Stimulated activated CD4-positive, alpha-beta T cell treated with anti-CD3 and anti-CD28 coated beads, TNF-alpha, amount 100 ng/mL, for 4 hours (primary cell): ENCODE results near the gene DCC.

Experiments used
- DNase-seq, 3 experiments: peaks; one replicate each; pipeline ENCODE4 v3.0.0-alpha.2; 2020; ENCODE audit warnings: low read depth in 3 of 3

The DCC gene

DNA sequence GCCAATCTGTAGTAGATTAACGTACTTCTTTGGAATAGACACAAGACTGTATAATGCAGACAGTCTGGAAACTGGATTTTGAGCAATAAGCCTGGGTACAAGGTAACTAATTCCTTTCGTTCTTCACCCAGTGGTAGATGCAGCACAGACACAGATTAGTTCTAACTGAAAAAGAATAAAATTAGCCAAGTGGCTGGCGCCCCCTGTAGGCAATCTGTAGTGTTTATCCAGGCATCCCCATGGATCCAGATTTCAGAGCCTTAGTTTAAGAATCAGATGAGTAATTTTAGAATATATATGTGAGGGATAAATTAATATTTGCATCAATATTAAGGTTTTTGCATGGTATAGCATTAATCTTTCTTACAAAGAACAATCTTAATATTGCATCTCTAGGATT lies 563.9 kb downstream of the DCC start:
- no peak for DNase-seq

DNA sequence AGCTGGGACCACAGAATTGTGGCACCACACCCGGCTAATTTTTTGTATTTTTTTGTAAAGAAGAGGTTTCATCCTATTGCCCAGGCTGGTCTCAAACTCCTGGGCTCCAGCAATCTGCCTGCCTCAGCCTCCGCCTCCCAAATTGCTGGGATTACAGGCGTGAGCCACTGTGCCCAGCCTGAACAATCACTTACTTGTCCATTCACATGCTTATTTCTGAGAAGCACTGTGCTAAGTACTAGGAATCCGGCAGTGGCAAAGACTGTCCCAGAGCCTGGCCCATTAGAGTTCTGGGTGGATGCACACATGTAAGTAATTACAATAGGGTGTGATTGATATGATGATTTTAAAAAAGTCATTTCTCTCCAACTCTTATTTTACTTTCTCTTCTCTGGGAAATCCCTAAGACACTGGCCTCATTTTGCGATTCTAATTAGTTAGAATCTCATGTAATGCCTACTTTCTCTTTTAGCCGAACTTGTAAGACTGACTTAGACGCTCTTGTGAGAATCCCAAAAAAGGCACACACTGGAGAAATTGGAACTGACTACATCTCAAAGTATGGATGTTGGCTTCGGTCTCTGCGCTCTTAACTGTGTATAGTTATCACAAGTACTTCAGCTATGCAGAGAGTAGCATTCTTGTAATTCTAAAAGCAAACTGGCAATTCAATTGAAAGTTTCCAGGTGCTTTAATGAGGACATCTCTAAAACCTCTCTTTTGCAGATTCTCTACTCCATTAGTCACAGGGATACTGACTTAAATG lies 567.7 kb downstream of the DCC start:
- no peak for DNase-seq

DNA sequence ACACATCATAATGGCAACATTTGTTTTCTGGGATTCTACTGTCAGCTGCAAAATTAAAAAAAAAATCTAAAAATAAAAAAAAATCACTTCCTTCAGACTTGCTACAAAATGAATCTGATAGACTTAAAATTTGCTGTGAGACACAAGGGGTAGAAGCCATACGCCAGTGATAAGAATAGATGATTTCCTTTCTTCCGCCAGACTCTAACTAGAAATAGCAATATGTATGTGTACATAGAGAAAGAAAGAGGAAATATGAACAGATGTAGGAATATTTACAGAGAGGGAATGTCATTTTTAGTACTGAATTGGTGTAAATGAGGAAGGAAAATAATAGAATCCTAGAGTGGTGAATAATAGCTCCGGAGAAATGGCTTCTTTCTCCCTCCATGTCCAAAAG lies 574.2 kb downstream of the DCC start:
- no peak for DNase-seq

DNA sequence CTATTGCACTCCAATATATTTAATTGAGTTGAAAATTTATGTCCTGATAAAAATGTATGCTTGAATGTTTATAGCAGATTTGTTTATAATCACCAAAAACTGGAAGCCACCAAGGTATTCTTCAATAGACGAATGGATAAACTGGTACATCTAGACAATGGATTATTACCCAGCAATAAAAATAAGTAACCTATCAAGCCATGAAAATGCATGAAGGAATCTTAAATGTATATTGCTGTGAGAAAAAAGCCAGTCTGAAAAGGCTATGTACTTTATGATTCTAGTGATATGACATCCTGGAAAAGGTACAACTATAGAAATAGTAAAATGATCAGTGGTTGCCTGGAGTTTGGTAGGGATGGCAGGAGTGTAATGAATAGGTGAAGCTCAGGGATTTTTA lies 580.7 kb downstream of the DCC start:
- no peak for DNase-seq

DNA sequence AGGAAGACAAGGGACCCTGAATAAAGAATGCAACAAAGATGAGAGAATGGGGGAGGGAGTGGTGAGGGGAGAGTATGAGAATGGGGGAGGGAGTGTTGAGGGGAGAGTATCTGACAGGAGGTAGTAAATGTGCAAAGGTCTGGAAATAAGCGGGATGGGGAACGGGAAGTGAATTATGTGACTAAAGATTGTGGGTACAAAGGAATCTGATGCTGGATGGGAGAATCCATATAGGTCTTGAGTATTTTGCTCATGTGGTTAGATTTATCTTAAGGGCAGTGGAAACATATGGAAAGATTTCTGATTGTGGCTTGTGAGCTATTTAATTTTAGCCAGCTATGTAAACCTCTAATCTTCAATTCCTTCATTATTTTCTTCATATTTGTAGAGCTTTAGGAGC lies 593.4 kb downstream of the DCC start:
- DNase-seq = no peak

DNA sequence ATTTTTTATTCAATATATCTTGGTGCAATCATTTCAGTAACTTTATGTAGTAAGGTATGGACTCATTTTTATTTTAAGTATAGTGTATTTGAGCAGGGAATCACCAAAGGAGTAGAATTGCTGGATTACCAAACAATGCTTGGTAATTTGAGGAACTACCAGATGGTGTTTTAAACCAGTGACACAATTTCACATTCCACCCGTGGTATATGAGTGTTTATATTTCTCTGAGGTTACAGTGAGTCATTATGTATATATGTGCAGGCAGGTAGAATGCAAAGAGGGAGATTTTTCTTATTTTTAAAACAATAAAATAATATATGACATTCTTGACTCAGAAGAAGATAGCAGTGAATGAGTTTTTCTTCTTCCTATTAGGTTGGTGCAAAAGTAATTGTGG lies 596.9 kb downstream of the DCC start:
- DNase-seq = no peak

DNA sequence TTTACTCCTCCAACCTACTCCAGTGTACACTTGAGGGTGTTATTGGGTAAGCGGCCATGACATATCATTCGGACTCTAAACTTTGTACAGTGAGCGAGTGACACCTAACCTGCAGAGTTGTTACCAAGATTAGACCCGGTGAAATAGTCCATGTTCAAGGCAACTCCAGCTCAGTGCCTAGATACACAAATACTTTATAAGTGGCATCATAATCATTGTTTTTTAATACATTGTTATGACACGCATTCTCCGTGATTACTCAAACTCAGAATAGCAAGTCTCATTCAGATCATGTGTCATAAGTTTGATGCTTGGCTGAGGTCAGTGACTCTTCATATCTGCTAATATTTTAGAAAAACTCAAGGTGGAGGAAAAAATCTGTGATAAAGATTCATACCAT lies 597.8 kb downstream of the DCC start:
- DNase-seq = no peak

DNA sequence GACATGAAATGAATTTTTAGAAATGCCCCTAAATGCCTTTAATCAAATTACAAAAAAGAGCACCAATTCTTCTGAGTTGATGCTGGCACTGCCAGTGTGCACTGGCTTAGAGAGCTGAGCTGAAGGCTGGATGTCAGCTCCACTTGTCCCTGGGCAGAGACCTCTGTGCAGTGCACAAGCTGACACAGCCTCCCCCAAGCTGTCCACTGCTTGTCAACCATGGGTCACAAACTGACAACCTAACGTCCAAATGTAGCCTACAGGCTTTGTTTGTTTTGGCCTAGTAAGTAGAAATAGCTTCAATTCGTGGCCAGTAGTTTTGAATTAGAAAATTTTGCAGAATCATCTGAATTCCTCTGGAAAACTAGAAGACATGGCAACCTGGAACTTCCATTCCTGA lies 605.6 kb downstream of the DCC start:
- DNase-seq = no peak

DNA sequence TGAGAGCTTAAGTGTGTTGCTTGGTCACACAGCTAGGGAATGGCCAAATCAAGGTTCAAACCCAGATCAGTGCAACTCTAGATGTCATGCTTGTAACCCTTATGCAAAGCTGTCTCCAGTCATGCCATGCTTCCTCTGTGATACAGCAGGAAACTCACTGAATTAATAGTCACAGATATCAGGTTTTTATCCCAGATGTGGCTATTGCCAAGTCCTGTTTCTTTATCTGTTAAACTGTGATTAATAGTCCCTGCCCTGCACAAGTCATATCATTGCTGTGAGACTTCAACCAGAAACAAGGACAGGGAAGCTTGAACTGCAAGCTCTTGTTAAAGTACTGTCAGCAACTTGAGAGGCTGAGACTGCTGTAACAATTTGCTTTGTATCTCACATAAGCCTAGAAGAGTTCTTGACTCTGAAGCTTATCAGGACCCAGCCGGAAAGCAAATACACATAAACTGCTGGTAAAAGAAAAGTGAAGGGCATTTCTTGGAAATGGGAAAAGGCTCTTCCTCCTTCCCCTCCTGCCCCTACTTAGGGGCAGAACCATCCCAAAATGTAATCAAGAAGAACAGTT lies 609.0 kb downstream of the DCC start:
- no peak for DNase-seq

DNA sequence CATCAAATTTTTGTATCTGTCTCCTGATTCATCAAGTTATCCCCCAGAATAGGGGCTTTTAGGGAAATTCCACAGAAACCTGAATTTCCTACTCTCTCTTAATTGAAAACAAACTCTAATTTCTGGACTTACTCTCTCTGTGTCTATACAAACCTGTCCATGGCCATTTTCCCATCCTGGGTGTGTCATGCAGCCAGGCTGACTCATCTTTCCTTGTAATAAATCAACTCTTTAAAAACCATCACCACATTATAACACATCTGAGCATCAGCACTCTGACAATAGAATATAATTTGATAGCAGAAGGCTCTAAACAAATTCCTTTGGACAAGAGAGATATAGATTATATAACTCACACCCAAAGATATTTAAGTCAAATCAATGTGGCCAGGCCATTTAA lies 610.2 kb downstream of the DCC start:
- DNase-seq = no peak

DNA sequence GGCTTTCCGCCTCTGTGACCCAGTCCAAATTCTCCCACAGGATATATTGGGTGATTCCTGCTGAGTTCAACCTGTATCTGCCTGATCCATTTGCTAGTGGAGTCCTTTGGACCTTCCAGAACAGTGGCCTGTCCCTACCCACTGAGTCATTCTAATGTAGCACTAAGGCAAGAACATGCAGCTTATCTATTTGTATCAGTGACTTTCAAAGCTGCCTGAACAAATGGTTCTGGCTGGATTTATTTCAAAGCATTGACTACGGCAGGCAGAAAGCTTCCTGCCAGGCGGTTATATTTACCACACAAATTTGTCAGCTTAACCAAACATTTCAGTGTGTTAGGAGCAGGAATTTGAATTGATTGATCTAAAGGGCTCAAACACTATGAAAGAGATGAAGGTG lies 613.4 kb downstream of the DCC start:
- DNase-seq = no peak

DNA sequence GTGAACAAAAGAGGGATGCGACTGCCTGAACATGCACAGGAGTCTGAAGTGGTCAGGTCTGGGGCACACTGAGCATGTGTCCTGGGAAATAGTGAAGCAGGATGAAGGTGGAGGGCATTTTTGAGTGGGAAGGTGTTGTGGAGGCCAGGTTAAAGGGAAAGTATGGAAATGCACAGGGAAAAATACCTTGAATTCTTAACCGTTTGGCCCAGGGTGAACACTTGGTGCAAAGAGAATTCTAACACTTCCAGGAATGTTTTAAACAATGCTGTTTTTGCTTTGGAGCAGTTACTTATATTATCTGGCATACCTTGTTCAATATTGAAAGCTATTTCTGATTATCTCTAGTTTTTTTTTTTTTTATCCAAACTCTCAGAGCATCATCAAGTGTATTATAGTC lies 623.5 kb downstream of the DCC start:
- no peak for DNase-seq

DNA sequence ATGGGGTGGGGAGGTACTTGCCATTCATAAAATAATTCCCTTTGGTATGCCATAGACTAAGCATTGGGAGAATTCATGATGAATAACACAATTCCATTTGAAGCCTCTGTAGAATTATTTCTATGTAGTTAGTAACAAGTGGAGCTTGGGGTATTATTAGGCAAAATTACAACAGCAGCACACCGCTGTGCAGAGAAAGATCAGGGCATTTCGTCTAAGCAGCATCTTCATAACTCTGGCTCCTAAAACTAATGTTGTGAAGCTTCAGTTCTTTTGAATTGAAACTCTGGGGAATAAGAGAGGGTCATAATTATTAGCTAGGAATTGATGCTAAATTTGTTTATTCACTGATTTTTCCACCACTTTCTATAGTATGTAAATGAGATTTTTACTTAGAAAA lies 630.7 kb downstream of the DCC start:
- no peak for DNase-seq

DNA sequence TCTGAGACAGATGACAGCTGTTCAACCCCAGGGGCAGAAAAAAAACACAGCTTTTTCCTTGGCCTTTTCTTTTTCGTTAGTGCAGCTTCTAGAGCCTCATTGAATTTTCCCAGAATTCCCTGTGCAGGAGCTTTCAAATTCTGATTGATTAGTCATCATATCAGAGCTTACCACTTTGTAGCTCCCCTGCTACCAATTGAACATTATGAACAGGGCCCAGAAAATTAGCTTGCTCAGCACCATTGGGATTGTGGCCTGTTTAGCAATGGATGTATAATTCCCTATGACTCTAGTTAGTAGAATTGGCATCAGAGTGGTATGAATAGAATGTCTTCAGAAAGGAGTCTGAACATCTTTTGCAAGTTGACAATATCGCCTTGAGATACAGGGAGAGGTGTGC lies 631.1 kb downstream of the DCC start:
- no peak for DNase-seq

DNA sequence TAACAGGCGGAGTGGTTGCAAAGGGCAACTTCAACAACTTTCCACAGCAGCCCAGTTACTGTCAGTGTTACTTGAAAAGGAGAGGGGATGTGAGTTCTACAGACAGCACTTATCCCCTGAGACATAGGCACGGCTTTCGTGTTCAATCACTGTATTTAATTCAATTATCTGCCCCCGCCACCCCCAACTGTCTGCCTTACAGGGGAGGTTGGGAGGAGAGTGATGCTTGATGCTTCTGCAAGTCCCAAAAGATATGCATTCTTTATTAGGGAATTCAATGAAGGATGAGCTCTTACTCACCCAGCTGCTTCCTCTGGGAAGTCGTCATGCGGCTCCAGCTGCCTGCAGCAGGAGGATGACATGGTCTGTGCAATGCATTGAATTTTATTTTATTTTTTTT lies 639.9 kb downstream of the DCC start:
- DNase-seq = no peak

DNA sequence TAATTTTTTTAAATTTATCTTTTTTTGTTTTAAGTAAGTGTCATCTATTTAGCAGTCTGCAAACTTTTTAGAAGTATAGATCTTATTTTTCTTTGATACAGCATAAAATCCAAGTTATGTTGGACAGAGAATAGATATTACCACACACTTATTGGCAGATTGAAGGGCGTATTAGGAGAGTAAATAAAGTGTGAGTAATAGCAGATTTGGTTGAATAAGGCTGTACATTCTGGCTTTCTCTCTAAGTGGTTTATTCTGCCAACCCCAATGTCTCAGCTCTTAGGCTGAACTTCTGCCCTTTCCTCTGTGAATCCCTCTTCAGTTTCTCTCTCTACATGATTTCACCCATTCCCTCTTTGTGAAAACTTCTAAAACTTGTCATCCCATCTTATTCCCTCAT lies 651.2 kb downstream of the DCC start:
- no peak for DNase-seq

DNA sequence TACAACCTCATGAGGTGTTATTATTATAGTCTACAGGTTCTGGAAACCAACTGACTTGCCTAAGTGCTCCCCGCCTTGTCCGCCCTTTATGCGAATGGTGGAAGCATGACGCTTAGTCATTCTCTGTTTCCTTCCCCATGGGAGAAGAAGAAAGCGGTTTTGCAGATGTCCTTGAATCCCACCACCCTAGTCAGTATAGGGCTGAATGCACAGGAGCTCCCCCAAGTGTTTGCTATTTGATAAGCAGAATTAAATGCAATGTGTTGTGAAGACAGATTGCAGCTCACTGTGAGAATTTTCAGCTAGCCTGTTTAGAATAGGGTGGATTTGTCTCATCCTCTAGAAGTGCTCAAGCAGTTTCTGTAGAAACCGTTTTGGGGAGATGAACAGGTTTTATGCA lies 652.0 kb downstream of the DCC start:
- DNase-seq = no peak

DNA sequence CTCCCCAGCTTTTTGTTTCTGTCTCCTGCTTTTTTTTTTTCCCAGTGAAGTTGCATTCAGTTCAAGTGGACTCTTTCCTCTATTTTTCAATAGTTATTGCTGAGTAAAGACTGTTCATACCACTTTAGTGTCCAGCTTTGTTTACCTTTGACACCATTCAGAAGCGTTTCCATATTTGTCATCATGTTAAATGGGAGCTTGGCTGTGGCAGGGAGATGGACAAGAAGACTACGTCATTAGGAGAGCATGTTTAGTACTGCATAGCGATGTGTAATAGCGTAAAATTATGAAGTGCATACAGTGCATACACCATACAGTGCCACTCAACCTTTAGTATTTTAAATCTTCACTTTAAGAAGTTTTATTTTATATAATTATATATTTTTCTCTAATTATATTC lies 655.9 kb downstream of the DCC start:
- no peak for DNase-seq

DNA sequence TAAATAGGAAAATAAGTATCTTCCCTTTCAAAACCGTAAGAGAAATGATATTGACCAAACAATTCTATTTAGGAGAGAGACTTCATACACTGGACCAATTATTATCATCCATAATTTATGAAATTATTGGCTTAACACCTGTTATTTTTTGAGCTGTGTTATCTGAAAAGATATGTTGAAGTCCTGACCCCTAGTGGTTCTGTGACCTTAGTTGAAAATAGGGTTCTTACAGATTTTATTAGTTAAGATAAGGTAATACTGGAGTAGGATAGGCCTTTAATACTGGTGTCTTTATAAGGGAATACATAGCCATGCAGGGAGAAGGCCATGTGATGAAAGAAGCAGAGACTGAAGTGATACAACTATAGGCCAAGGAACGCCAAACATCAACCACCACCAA lies 659.6 kb downstream of the DCC start:
- DNase-seq = no peak

DNA sequence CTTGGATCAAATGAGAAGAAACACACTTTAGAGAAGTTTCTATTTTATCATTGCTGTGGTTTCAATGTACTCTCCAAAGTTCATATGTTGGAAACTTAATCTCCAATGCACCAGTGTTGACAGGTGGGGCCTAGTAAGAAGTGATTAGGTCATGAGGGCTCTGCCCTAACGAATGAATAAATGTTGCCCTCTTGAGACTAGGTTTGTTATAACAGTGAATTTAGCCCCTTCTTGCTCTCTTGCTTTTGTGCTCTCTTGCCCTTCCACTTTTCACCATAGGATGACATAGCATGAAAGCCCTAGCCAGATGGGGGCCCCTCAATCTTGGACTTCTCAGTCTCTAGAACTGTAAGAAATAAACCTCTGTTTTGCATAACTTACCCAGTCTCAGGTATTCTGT lies 664.8 kb downstream of the DCC start:
- no peak for DNase-seq

DNA sequence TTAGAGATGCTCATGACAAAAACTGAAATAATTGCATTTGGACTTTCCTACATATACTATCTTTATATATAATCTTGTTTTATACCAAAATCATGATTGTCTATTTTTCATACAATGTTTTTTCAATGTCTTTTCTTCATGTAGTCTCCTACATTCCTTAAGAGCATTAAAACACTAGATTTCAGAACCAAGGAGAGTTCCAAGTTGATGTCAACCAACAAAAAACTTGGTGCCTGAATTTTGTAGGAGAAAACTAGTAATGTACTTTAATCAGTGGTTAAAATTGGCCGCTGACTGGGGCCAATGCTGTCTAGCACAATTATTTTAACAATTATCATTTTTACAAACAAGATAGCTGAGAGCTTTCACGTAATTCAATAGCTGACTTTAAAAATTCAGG lies 678.8 kb downstream of the DCC start:
- DNase-seq = no peak

DNA sequence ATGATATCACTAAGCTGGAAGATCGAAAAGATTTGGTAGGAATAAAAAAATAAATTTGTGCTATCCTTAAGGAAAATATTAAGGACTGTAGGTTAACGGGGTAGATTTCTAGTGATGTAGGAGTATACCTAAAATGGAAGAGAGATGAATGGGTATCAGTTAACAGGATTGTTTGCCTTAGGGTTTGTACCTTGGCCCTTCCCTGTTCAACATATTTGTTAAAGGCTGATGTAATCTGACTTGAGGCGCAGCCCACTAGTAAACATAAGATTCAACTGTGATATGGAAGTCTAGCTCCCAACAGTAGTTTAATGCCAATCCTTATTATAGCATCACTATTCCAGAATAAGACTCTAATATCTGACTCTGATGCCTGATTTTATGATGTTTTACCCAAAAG lies 685.2 kb downstream of the DCC start:
- no peak for DNase-seq

DNA sequence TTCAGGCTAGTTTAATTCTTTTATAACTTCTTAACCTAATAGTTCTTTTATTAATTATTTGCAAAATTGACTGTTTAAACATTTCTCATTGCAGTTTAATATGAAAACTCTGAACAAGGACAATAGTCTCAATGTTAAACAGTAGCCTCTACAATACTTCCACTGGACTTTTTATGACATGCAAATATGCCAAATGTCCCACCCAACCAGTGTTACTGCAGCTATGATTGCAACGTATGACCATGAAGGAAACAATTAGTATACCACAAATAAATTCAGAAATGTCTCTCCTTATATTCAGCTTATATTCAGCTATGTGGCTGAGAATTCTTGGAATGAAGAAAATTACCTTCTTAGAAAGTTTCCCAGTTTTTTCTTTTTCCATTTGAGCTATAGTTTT lies 688.6 kb downstream of the DCC start:
- DNase-seq = no peak

DNA sequence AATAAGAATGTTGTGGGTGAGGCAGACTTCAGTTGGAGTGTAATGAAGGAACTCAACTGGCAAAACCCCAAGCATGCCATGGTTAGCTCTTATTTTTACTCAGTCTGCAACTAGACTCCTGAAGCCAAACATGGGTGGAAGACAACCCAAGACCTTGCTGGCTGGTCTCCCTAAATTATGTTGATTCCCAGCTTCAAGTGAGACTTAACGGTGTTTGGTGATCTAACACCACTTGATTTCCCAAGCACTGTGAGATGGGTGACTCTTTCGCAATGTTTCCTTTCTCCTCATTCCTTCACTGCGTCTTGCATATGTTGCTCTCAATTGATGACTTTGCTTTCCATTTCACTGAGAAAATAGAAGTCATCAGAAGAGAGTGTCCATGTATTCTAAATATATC lies 693.1 kb downstream of the DCC start:
- no peak for DNase-seq
